HepG2 (cell line): ENCODE data around the gene ERMP1. TPM values are rescaled to one million over a fixed set of nuclear protein-coding genes. Genes with fewer than 3 reads are reported as not detected.

ENCODE experiments used
- KDM6A ChIP-seq: IDR thresholded peaks from 2 replicates; pipeline ENCODE4 v1.6.1; 2016; ENCODE audit warnings: low read depth
- NCOA5 ChIP-seq: sonication (generic); formaldehyde crosslinking; IDR thresholded peaks from 2 replicates; pipeline ENCODE4 v1.4.0; 2020; ENCODE audit warnings: missing genetic modification reagents
- SIX1 ChIP-seq: sonication (generic); formaldehyde crosslinking; IDR thresholded peaks from 2 replicates; pipeline ENCODE4 v1.4.0; 2020; ENCODE audit warnings: missing genetic modification reagents, borderline replicate concordance
- ZNF616 ChIP-seq: sonication (generic); formaldehyde crosslinking; IDR thresholded peaks from 2 replicates; pipeline ENCODE4 v1.5.0; 2020; ENCODE audit warnings: low read depth, mild to moderate bottlenecking, missing genetic modification reagents
- ZSCAN25 ChIP-seq: sonication (generic); formaldehyde crosslinking; IDR thresholded peaks from 2 replicates; pipeline ENCODE4 v1.8.0; 2022; ENCODE audit warnings: mild to moderate bottlenecking, missing genetic modification reagents
- polyA plus RNA-seq, 8 experiments: library from polyadenylated mRNA; depleted of rRNA in 3 of 8; stranded (reverse) in 7 of 8; unstranded in 1 of 8; fragments of >200 nt; fragmentation: Illumina TruSeq in 4 of 8; extraction: Trizol in 4 of 8; gene quantifications; 2 replicates each; pipeline versions ENCODE4 v1.2.1 to v1.2.3, GENCODE V29; 2011 to 2016; ENCODE audit warnings: low read depth in 4 of 8, missing spikeins in 1 of 8, mixed read lengths in 1 of 8; ENCODE audit not compliant: insufficient read depth in 1 of 8
- total RNA-seq, 5 experiments: library from RNA; depleted of rRNA; stranded (reverse); fragments of >200 nt; fragmentation: Illumina TruSeq; extraction: Trizol; gene quantifications; 2 replicates each; pipeline ENCODE4 v1.2.3, GENCODE V29; 2016; ENCODE audit warnings: low read depth in 1 of 5
- TF ChIP-seq, protein P1 (sequence below): sonication (generic); formaldehyde crosslinking; IDR thresholded peaks from 2 replicates; pipeline ENCODE4 v1.4.0; 2020; ENCODE audit warnings: missing genetic modification reagents, borderline replicate concordance
- TF ChIP-seq, protein P2 (sequence below): sonication (generic); formaldehyde crosslinking; IDR thresholded peaks from 2 replicates; pipeline ENCODE4 v1.9.0; 2021; ENCODE audit warnings: mild to moderate bottlenecking, missing genetic modification reagents
- TF ChIP-seq, protein P3 (sequence below): sonication (generic); formaldehyde crosslinking; IDR thresholded peaks from 2 replicates; pipeline ENCODE4 v1.4.0; 2020; ENCODE audit warnings: missing genetic modification reagents, borderline replicate concordance
- TF ChIP-seq, protein P4 (sequence below): sonication (generic); formaldehyde crosslinking; IDR thresholded peaks from 2 replicates; pipeline ENCODE4; 2020; ENCODE audit warnings: missing genetic modification reagents, mild to moderate bottlenecking, borderline replicate concordance
- TF ChIP-seq, protein P5 (sequence below): sonication (generic); formaldehyde crosslinking; conservative IDR thresholded peaks from 2 replicates; pipeline ENCODE4 v1.4.0; 2020; ENCODE audit warnings: missing genetic modification reagents

Gene ERMP1
- total and polyA plus RNA-seq, 2 of the 13 experiments (the other 11 are each of a cell fraction or from before 2014, with no cell fraction given) = 40.9 to 65.4 TPM

DNA sequence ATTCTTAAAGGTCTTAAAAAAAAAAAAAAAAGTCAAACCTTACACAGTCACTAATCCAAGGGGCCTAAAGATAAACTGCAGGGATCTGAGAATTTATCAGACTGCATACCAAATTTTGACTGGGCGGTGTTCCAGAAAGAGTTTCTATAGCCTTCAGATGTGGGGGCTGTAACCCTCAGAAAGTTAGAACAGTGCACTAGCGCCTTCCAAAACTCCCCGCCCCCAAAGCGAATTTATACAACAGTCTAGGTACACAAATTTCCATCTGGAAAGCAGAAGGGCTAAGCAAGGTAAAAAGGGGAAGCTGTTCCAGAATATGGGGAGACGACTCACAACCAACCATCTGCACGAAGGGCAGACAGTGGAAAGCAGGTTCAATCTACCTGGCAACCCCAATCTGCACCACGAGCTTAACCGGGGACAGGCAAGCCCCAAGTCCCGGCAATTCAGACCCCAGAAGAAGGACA lies 813 bp downstream of the ERMP1 start (continued):
- TF ChIP-seq, protein P1, sequence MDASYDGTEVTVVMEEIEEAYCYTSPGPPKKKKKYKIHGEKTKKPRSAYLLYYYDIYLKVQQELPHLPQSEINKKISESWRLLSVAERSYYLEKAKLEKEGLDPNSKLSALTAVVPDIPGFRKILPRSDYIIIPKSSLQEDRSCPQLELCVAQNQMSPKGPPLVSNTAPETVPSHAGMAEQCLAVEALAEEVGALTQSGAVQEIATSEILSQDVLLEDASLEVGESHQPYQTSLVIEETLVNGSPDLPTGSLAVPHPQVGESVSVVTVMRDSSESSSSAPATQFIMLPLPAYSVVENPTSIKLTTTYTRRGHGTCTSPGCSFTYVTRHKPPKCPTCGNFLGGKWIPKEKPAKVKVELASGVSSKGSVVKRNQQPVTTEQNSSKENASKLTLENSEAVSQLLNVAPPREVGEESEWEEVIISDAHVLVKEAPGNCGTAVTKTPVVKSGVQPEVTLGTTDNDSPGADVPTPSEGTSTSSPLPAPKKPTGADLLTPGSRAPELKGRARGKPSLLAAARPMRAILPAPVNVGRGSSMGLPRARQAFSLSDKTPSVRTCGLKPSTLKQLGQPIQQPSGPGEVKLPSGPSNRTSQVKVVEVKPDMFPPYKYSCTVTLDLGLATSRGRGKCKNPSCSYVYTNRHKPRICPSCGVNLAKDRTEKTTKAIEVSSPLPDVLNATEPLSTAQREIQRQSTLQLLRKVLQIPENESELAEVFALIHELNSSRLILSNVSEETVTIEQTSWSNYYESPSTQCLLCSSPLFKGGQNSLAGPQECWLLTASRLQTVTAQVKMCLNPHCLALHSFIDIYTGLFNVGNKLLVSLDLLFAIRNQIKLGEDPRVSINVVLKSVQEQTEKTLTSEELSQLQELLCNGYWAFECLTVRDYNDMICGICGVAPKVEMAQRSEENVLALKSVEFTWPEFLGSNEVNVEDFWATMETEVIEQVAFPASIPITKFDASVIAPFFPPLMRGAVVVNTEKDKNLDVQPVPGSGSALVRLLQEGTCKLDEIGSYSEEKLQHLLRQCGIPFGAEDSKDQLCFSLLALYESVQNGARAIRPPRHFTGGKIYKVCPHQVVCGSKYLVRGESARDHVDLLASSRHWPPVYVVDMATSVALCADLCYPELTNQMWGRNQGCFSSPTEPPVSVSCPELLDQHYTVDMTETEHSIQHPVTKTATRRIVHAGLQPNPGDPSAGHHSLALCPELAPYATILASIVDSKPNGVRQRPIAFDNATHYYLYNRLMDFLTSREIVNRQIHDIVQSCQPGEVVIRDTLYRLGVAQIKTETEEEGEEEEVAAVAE (CRISPR knock-in tag) = no peak
- TF ChIP-seq ZNF616 = no peak
- no peak for TF ChIP-seq KDM6A (CRISPR knock-in tag)
- TF ChIP-seq, protein P2, sequence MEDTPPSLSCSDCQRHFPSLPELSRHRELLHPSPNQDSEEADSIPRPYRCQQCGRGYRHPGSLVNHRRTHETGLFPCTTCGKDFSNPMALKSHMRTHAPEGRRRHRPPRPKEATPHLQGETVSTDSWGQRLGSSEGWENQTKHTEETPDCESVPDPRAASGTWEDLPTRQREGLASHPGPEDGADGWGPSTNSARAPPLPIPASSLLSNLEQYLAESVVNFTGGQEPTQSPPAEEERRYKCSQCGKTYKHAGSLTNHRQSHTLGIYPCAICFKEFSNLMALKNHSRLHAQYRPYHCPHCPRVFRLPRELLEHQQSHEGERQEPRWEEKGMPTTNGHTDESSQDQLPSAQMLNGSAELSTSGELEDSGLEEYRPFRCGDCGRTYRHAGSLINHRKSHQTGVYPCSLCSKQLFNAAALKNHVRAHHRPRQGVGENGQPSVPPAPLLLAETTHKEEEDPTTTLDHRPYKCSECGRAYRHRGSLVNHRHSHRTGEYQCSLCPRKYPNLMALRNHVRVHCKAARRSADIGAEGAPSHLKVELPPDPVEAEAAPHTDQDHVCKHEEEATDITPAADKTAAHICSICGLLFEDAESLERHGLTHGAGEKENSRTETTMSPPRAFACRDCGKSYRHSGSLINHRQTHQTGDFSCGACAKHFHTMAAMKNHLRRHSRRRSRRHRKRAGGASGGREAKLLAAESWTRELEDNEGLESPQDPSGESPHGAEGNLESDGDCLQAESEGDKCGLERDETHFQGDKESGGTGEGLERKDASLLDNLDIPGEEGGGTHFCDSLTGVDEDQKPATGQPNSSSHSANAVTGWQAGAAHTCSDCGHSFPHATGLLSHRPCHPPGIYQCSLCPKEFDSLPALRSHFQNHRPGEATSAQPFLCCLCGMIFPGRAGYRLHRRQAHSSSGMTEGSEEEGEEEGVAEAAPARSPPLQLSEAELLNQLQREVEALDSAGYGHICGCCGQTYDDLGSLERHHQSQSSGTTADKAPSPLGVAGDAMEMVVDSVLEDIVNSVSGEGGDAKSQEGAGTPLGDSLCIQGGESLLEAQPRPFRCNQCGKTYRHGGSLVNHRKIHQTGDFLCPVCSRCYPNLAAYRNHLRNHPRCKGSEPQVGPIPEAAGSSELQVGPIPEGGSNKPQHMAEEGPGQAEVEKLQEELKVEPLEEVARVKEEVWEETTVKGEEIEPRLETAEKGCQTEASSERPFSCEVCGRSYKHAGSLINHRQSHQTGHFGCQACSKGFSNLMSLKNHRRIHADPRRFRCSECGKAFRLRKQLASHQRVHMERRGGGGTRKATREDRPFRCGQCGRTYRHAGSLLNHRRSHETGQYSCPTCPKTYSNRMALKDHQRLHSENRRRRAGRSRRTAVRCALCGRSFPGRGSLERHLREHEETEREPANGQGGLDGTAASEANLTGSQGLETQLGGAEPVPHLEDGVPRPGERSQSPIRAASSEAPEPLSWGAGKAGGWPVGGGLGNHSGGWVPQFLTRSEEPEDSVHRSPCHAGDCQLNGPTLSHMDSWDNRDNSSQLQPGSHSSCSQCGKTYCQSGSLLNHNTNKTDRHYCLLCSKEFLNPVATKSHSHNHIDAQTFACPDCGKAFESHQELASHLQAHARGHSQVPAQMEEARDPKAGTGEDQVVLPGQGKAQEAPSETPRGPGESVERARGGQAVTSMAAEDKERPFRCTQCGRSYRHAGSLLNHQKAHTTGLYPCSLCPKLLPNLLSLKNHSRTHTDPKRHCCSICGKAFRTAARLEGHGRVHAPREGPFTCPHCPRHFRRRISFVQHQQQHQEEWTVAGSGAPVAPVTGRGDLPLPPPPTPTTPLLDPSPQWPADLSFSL (CRISPR knock-in tag) = no peak
- TF ChIP-seq NCOA5 = no peak
- no peak for TF ChIP-seq ZSCAN25
- TF ChIP-seq, protein P3, sequence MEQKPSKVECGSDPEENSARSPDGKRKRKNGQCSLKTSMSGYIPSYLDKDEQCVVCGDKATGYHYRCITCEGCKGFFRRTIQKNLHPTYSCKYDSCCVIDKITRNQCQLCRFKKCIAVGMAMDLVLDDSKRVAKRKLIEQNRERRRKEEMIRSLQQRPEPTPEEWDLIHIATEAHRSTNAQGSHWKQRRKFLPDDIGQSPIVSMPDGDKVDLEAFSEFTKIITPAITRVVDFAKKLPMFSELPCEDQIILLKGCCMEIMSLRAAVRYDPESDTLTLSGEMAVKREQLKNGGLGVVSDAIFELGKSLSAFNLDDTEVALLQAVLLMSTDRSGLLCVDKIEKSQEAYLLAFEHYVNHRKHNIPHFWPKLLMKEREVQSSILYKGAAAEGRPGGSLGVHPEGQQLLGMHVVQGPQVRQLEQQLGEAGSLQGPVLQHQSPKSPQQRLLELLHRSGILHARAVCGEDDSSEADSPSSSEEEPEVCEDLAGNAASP (CRISPR knock-in tag) = no peak
- TF ChIP-seq, protein P4, sequence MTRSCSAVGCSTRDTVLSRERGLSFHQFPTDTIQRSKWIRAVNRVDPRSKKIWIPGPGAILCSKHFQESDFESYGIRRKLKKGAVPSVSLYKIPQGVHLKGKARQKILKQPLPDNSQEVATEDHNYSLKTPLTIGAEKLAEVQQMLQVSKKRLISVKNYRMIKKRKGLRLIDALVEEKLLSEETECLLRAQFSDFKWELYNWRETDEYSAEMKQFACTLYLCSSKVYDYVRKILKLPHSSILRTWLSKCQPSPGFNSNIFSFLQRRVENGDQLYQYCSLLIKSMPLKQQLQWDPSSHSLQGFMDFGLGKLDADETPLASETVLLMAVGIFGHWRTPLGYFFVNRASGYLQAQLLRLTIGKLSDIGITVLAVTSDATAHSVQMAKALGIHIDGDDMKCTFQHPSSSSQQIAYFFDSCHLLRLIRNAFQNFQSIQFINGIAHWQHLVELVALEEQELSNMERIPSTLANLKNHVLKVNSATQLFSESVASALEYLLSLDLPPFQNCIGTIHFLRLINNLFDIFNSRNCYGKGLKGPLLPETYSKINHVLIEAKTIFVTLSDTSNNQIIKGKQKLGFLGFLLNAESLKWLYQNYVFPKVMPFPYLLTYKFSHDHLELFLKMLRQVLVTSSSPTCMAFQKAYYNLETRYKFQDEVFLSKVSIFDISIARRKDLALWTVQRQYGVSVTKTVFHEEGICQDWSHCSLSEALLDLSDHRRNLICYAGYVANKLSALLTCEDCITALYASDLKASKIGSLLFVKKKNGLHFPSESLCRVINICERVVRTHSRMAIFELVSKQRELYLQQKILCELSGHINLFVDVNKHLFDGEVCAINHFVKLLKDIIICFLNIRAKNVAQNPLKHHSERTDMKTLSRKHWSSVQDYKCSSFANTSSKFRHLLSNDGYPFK = no peak
- TF ChIP-seq, protein P5, sequence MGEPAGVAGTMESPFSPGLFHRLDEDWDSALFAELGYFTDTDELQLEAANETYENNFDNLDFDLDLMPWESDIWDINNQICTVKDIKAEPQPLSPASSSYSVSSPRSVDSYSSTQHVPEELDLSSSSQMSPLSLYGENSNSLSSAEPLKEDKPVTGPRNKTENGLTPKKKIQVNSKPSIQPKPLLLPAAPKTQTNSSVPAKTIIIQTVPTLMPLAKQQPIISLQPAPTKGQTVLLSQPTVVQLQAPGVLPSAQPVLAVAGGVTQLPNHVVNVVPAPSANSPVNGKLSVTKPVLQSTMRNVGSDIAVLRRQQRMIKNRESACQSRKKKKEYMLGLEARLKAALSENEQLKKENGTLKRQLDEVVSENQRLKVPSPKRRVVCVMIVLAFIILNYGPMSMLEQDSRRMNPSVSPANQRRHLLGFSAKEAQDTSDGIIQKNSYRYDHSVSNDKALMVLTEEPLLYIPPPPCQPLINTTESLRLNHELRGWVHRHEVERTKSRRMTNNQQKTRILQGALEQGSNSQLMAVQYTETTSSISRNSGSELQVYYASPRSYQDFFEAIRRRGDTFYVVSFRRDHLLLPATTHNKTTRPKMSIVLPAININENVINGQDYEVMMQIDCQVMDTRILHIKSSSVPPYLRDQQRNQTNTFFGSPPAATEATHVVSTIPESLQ (CRISPR knock-in tag) = no peak
- TF ChIP-seq SIX1 = no peak
